GM19452 (cell line): ENCODE results near the gene JAKMIP1.

Experiments
- ATAC-seq: cut with Tn5 transposase; IDR thresholded peaks from one replicate; pipeline ENCODE4 v1.9.1; 2021; ENCODE audit not compliant: unreplicated experiment

The JAKMIP1 gene

DNA sequence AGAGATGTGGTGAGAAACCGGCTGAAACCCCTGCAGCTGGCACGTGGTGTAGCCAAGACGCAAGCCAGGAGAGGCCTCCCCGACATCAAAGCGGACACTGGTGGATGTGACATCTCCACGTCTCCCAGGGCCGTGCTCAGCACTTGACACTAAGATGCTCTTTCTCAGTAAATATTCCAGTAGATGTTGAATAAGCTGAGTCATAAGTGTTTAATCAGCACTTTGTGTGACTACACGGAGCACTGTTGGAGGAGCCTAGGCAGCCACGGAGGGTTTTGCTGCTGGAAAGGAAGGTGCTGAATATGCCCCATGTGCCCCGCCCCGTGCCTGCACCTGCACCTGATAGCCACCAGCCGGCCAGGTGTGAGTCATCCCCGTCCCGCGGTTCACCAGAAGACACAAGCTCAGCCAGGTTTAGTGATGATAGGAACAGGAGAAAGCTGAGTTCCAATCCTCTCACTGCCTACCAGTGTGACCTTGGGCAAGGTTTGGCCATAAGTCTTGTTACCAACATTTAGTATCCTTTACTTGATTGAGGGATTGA lies 153.1 kb downstream of the JAKMIP1 start:
- no peak for ATAC-seq

DNA sequence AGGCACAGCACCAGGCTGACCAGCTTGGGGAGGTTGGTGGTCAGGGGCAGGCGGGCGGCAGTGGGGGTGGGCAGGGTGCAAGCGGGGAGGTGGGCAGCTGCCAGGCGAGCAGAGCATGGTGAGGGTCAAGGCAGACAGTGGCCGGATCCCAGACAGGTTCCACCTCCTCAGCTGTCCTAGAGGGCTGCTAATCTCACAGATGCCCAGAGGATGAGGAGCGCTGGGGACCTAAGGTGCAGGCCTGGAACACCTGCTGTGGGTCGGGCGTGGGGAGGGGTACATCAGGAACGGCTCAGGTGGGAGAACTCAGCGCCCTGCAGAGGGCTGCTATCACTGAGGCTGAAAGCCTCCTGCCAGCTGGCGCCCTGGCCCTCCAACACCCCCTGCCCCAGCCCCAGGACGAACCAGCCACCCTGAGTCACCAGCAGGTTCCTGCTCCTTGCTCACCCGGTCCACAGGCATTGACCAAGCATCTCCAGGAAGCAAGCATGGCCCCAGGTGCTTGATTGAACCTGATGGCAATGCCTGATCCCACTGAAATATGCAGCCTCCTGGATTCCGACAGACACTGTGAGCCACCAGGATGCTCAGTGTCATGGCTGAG lies 153.7 kb downstream of the JAKMIP1 start:
- no peak for ATAC-seq

DNA sequence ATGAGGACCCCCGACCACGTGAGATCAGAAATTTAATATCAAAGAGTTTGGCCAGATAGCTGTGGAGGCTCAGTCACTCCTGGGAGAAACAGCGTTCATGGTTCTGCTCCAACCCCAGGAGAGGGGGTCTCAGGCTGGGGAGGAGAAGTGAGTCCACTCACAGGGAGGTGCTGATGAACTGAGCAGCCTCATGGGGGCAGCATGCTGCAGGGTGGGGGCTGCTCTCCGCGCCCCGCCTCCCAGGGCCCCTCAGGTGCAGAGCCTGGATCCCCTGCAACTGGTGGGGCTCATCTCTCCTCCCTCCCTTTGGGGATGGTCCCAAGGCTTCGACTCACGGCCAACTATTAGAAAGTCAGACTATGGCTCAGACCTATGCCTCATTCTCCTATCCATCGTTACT lies 155.5 kb downstream of the JAKMIP1 start:
- no peak for ATAC-seq

DNA sequence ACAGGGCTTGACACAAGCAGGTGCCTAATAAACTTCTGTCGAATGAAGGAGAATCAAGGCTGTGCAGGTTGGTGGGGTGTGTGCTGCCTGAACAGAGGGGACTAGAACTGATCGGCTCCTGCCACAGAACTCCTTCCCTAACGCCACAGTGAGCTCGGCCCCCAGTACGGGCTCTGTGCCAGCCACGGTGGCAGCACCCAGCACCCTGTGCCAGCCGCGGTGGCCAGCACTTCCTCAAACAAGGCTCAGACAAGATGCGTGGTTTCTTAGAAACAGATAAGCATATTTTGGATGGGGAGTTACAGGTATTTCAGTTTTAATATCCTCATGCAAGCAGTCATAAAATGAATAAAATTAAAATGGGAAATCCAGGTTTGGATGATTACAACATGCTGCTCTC lies 156.1 kb downstream of the JAKMIP1 start:
- ATAC-seq = no peak

DNA sequence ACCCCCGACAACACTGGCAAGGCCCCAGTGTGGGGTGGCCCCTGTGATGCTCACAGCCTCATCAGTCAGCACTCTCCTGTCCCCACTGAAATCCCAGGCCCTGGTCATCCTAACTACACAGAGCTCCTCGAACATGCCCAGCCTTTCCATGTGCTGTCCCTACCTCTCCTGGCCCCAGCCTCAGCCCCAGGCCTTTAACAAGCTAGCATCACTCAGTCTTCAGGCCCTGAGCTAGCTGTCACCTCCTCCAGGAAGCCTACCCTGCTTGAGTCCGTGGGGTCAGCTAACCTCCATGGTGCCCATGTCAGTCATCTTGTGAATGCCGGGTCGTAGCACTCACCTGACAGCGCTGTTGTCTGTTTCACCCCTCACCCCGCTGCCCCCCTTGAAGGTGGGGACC lies 156.5 kb downstream of the JAKMIP1 start:
- no peak for ATAC-seq

DNA sequence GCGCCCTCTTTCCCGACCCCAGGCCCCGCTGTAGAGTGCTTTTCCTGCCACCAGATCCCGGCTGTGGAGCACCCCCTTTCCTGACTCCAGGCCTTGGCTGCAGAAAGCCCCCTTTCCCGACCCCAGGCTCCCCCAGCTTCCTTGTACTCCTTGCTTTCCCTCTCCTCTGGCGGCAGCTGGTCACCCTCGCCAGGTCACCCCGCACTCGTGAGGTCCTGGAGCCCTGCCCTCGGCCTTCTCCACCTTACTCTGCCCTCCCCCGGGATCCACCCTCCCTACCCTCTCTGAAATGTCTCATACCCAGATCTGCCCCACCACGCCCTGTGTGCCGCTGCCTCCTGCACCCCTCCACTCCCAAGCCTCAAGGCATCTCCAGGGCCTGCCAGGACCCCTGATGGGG lies 157.2 kb downstream of the JAKMIP1 start:
- no peak for ATAC-seq

DNA sequence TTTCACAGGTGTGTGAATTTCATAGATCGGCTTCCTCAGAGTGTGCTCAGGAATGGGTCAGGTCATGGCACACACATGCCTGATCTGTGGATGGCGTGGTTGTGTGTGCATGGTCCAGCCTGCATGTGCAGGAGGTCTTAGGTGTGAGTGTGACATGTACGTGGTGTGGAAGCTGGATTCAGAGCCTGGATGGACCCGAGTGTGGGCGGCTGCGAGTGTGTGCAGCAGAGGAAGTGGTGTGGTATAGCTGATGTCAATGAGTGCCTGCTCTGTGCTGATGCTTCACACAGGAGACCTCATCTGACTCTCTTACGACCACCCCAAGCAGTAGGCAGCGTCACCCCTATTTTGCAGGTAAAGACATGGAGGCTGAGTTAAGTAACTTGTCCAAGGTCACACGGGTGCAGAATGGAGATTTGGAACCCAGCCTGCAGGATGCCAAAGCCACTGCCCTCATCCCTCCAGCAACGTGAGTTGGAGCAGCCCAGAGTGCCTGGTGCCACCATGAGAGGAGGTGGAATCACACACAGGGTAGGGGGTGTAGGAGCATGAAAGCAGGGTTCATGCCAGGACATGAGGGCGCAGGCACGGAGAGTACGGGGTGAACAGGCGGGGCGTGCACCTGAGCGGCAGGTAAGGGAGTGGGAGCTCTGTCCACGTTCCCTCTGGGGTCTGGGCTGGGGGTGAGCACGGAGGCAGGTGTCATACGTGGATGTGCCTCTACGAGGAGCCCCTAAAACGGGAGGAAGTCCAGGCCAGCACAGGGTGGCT lies 157.9 kb downstream of the JAKMIP1 start:
- ATAC-seq = no peak

DNA sequence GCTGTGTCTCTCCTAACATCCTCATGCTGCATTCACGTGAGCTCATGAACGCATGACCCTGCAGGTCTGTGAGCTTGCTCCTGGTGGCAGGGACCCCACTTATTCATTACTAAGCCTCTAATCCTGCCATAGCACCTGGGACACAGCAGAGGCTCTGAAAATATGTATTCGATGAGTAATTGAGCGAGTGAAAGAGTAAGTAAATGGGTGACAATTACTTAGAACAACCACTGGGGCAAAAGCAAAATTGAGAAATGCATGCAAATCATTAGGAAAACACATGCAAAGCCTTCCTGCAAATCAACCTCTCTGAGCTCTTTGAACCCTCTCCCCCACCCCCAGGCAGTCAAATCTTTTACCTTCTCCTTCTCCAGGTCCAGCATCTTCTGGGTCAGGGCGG lies 158.5 kb downstream of the JAKMIP1 start:
- no peak for ATAC-seq

DNA sequence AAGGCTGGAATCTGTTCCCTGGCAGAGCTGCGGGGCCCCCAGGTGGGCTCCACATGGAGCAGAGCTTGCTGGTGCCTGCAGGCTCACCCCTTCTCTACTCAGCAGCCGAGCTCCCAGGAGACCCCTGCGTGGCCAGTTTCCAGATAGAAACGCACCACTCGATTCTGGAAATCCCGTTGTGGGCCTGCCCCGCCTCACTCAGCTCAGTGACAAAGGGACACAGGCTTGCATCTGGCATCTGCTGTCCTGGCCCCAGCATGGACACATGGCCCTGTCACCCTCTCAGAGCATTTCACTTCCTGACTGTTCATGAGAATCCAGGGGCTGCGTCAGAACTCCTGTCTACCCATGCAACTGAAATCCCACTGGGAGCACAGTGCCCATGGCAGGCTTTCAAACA lies 161.6 kb downstream of the JAKMIP1 start:
- ATAC-seq = no peak

DNA sequence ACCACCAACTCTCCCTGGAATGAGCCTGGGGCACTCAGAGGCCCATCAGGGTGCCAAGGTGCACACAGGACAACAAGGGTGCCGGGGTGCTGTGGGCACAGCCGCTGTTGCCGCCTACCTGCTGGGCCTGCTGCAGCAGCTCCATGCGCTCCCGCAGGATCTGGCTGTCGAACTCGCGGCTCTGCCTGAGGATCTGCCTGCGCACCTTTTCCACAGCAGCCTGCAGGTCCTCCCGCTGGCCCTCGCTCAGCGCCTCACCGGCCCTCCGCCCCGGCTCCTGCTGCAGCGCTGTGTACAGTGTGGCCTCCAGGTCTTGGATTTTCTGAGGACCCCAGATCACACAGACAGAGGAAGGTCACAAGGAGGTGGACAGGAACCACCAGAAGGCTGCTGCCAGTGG lies 164.6 kb downstream of the JAKMIP1 start:
- no peak for ATAC-seq

DNA sequence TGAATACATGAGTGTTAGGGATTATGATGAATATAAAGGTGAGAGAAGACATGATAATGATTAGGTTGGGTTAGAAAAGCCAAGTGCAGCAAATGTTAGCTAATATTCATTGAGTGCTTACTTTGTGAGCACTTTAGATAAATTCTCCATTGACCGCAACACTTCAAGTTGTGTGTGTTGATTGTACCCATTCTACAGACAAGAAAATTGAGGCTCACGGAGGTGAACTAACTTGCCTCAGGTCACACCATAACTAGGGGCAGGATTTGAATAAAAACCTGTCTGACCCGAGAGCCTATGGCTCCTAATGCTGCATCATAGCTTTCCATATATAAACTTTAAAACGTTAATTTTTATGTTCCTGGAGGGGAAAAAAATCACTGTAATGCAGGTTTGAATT lies 167.0 kb downstream of the JAKMIP1 start:
- no peak for ATAC-seq

DNA sequence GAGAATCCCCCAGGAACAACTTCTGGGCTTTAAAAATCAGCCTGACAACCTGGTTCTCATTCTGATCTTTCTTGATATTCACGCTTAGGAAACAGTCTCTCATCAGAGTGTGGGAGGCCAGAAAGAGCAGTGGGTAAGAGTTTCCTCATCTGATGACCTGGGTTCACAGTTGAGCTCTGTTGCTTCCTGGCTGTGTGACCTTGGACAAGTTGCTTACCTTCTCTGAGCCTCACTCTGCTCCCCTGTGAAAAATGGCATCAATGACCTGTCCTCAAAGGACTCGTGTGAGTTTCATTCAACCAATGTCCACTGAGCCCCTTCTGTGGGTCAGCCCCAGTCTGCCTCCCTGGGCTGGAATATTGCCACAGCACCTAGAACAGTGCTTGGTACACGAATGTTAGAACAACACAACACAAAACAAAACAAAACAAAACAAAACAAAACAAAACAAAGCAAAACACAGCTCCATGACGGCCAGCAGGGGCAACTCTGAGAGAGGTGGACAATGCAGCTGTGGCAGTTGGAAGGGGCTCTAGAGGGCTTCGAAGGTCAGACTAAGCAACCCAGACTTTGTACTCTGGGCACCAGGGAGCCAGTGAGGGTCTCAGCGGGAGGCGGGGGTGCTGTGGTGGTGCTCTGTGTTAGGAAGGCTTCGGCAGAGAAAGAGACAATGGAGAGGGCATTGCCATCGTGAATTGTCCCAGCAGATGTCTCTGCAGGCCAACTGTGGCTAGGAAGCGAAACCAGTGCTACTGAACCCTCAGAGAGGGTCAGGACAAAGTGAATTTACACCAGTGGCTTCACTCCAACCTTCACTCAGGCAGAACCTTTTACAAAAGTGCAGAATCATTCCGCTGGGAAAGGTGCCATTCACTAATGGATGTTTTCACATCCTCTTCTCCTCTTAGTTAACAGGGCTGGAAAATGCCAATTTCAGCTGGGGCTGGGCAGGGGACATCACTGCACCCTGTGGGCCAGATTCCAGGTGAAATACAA lies 167.8 kb downstream of the JAKMIP1 start:
- no peak for ATAC-seq

DNA sequence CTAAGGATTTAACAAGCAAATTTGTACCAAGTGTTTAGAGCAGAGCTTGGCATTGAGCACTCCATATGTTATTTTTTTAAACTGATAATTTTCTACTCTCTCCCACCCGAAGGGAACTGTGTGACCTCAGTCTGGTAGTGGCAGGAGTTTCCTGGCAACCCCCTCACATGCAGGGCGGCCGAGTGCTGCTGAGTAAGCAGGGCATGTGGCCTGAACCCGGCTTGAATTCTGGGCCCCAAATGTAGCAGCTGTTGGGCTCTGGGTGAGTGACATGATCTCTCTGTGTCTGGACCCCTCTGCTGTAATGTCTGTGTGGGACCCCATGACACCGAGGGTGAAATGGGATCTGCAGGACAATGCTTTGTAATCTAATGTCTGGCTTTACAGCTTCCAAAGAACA lies 168.5 kb downstream of the JAKMIP1 start:
- ATAC-seq = no peak

DNA sequence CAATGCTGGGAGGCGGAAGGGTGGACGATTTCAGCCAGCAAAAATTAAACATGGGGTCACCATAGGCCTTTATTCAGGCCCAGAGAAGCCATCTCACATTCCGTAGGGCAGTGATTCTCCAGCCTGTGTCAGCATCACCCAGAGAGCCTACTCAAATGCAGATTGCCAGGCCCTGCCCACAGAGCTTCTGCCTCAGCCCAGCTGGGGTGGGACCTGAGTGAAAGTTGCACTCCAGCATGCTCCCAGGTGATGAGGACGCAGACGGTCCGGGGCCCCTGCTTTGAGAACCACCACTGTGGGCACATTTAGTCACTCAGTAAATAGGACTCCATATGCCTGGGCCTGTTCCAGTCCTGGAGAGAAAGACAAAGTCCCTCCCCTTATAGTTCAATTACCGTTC lies 169.7 kb downstream of the JAKMIP1 start:
- ATAC-seq = no peak

DNA sequence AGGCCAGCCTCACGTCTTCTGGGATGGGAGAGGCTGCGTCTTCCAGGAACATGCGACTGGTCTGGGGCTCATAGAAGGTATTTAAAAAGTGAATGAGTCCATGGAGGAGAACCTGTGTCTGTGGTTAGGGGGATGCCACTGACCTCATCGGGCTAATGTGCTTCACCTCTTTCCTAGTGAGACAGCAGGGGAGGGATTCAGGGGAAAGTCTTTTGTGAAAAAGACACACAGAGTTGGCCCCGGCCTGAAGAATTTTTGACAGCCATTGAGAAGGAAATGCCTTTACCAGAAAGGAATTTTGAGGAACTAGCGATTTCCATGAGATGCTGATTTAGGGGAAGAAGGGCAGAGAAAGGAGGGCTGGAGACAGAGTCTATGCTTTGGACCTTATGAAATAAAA lies 171.1 kb downstream of the JAKMIP1 start:
- no peak for ATAC-seq

DNA sequence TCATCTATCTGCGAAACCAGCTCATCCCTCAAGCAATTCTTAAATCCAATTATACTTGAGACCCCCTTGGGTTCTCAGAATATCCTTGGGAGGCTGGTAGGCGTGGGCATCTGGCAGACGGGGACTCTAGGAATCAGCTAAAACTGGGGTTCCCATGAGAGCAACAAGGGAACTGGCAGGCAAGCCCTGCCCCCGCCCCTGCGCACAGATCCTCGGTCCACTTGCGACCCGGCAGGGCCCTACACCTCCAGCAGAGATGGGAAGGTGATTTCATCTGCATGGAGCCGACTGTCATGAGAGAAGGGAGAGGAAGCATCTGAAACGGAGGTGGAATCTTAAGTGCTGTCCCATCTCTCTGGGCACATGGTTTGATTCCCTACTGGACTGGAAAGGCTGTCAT lies 172.2 kb downstream of the JAKMIP1 start:
- no peak for ATAC-seq

DNA sequence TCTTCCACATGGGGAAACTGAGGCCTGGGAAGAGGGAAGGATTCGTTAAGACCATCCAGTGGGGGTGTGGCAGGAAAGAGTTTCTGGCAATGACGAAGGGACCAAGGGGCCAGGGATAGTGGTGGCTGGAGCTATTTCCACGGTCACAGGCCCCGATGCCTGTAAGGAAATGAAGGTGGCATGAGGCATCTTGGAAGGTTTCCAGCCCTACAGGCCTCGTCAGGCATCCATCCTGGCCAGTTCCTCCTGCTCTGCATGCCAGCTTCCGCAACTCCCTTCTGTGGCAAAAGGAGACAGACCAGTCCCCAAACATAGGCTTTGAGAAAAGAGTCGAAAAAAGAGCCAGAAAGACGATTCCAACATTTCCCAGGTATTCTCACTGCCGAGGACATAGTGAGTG lies 173.0 kb downstream of the JAKMIP1 start:
- ATAC-seq = no peak

DNA sequence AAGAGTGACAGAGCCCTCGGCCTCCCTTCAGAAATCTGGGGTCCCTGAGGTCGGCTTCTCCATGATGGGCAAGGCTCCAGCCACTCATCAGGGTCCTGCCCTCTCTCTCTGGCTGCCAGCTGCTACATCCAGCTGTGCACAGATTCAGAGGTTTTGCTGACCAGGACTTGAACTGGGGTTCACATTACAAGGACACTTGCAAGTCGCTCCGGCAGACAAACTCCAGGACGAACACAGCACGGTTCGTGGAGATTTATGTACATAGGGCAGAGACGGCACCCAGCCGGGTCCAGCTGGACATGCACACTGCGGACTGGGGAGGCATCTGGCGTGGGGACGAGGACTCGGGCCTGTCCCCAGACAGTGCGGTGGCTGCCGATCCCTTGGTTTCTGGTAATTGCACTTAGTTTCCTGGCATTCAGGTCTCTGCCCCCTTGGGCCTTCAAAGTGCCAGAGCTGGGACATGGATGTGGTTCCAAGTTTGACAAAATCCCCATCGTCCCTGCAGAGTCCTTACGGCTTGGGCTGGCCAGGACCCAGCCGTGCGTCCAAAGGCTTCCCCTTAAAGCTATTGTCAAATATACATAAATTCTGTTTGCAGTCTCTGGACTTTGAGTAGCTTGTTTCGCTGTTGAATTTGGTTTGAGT lies 175.9 kb downstream of the JAKMIP1 start:
- ATAC-seq = no peak

DNA sequence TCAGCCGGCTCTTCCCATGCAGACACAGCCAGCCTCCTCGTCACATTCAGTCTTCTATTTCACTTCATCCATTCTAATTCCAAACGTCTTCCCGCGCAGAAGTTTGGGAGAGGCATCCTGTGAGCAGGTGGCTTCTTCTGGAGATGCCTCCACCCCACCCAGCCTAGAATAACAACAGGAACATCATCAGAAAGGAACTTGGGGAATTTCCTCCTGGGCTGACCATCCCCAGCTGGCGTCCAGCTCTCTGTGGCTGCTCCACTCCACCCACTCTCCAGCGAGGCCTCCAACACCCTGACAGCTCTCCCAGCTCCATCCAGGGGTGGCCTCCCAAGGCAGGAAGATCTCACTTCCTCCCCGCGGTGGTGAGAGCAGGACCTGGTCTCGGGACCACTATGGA lies 176.6 kb downstream of the JAKMIP1 start:
- ATAC-seq = no peak

DNA sequence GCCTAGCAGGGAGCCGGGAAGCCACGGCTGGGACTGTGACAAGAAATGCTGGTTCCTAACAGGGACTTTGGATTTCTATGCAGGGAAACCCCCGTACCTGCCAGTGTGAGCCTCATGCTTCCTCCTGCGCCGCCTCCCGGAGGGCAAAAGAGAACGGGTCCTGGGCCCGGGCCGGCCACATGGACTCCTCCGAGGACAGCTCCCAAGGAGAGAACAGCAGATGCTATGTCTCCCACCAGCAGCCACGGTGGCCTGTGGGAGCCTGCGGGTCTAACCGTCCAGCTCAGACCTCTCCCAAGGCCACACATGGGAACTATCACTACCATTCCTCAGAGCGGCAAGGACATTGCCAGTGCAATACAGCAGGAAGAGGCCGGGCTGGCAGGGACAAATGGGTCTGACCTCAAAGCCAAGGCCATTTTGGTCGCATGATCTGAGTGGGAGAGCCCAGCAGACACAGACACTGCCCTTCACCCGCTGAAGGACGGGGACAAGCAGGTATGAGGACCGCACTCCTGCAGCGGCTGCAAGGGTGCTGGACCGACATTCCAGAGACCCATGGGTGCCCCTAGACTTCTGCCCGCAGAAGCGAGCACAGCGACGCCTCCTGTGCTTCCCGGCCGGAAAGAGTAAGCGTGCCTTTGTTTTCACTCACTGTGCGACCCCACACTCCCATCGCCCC lies 177.6 kb downstream of the JAKMIP1 start:
- ATAC-seq = no peak
